Activated B cell treated with CpG ODN at 0.5 μM for 24 hours (primary cell): ENCODE results near the gene RCAN1. TPM values are rescaled to one million over a fixed set of nuclear protein-coding genes. Genes with fewer than 3 reads are reported as not detected.
"Not testable (repeated sequence)": the region's sequence is repeated elsewhere in the genome, so short reads cannot be mapped to it uniquely, and the experiment has no call there.

Experiments
- ATAC-seq: fragments of 200-7000 bp; cut with Tn5 transposase; one replicate; pipeline ENCODE4 v1.10.0; 2021; ENCODE audit warnings: low read depth, mild to moderate bottlenecking, moderate library complexity
- CTCF ChIA-PET: fragments of 350-600 bp; sonication (Branson Sonifier 250); formaldehyde crosslinking; loops from one replicate; lab custom pipeline; 2021; ENCODE audit warnings: antibody characterized with exemption; lab: Charles Lee
- POLR2A ChIA-PET: fragments of 350-600 bp; sonication (Branson Sonifier 250); formaldehyde crosslinking; loops from one replicate; lab custom pipeline; 2021; ENCODE audit warnings: antibody characterized with exemption; lab: Charles Lee
- DNase-seq: peaks from one replicate; pipeline ENCODE4 v3.0.0; 2022
- H3K27ac Mint-ChIP-seq: one replicate; pipeline ENCODE4 v1.8.0; 2020; ENCODE audit warnings: mixed read lengths
- H3K27me3 Mint-ChIP-seq: one replicate; pipeline ENCODE4 v1.8.0; 2021; ENCODE audit warnings: mixed read lengths
- H3K36me3 Mint-ChIP-seq: one replicate; pipeline ENCODE4 v1.8.0; 2021; ENCODE audit warnings: low read depth, mixed read lengths
- H3K4me1 Mint-ChIP-seq: one replicate; pipeline ENCODE4 v1.8.0; 2021; ENCODE audit warnings: mixed read lengths
- H3K4me3 Mint-ChIP-seq: one replicate; pipeline ENCODE4 v1.8.0; 2020; ENCODE audit warnings: mild to moderate bottlenecking, mixed read lengths
- H3K9me3 Mint-ChIP-seq: one replicate; pipeline ENCODE4 v1.8.0; 2020; ENCODE audit warnings: mixed read lengths
- intact Hi-C: fragments of 100-400 bp; cut with micrococcal nuclease; formaldehyde crosslinking; loops from one replicate; pipeline ENCODE4 v1.15.1; 2024
- total RNA-seq: library from RNA; stranded (reverse); gene quantifications from 2 replicates; pipeline ENCODE4 v1.2.3, GENCODE V29; 2022
- TF ChIP-seq, protein P1 (sequence below): fragments of 200-600 bp; IDR thresholded peaks from one replicate; pipeline ENCODE4 v1.8.0; 2022; ENCODE audit warnings: antibody characterized with exemption, mild to moderate bottlenecking

Gene RCAN1
- total RNA-seq, 1 donor from 2014 or later: 5.8 TPM

- CTCF ChIA-PET: no interaction called here
- no peak overlapping the region for H3K27ac Mint-ChIP-seq
- peaks cover 26% of the 10 kb centered on the region for H3K9me3 Mint-ChIP-seq
- intact Hi-C loops: no loop called here
- POLR2A ChIA-PET: no interaction called here
- no peak for DNase-seq
- no peak for ATAC-seq
- no peak overlapping the region for H3K4me3 Mint-ChIP-seq
- H3K4me1 Mint-ChIP-seq: no peaks in the 10 kb centered on the region
- H3K27me3 Mint-ChIP-seq: peaks cover 10% of the 10 kb centered on the region
- TF ChIP-seq, protein P1, sequence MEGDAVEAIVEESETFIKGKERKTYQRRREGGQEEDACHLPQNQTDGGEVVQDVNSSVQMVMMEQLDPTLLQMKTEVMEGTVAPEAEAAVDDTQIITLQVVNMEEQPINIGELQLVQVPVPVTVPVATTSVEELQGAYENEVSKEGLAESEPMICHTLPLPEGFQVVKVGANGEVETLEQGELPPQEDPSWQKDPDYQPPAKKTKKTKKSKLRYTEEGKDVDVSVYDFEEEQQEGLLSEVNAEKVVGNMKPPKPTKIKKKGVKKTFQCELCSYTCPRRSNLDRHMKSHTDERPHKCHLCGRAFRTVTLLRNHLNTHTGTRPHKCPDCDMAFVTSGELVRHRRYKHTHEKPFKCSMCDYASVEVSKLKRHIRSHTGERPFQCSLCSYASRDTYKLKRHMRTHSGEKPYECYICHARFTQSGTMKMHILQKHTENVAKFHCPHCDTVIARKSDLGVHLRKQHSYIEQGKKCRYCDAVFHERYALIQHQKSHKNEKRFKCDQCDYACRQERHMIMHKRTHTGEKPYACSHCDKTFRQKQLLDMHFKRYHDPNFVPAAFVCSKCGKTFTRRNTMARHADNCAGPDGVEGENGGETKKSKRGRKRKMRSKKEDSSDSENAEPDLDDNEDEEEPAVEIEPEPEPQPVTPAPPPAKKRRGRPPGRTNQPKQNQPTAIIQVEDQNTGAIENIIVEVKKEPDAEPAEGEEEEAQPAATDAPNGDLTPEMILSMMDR: no peak
- H3K36me3 Mint-ChIP-seq: no peaks in the 10 kb centered on the region
These were observed 116.3 kb downstream of the RCAN1 start for GRCh38 chr21:34498623-34499022.

- H3K9me3 Mint-ChIP-seq, DNase-seq, H3K27ac Mint-ChIP-seq, H3K4me3 Mint-ChIP-seq, H3K36me3 Mint-ChIP-seq, ATAC-seq, intact Hi-C loops, CTCF ChIA-PET, POLR2A ChIA-PET, H3K27me3 Mint-ChIP-seq, H3K4me1 Mint-ChIP-seq: not testable (repeated sequence)
These were observed 131.1 kb downstream of the RCAN1 start for GRCh38 chr21:34483854-34484253.

DNA sequence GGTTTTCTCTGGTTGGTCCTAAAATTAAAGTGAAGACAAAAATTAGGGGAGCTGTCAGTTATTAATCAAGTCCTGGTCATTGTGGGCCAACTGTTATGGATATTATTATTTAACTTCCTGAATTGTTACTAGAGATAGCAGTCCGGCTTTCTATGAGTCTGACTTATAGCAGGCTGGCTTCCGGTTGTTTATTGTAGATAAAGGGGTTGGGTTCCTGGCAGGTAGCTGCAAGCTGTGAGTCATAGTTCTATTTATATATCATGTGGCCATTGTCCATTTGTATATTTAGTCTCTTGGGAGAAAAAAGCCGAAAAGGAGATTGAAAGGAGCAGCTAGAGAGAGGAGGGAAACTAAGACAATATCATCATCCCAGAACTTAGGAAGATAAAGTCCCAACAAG, 131.5 kb downstream of the RCAN1 start:
- H3K36me3 Mint-ChIP-seq, H3K4me1 Mint-ChIP-seq, H3K9me3 Mint-ChIP-seq, H3K27me3 Mint-ChIP-seq, H3K27ac Mint-ChIP-seq, DNase-seq, ATAC-seq, CTCF ChIA-PET, POLR2A ChIA-PET, intact Hi-C loops, H3K4me3 Mint-ChIP-seq: not testable (repeated sequence)

DNA sequence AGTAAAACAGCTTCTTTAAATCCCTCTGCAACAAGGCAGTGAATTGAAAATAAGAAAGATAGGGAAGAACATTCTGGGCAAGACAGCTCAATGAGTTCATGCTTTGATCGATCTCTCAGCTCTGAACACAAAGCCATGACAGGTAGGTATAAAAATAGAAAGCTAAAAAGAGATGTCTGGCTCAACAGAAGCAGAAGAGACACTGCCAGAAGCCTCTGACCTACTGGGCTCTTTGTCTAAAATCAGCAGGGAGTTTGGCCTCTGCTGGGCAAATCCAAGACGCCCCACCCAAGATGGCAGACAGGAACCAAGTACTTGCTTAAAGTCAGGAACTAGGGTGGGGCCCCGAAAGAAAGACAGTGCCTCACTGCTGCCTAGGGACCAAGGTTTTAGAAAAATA, 147.6 kb downstream of the RCAN1 start:
- CTCF ChIA-PET, H3K27ac Mint-ChIP-seq, intact Hi-C loops, H3K4me1 Mint-ChIP-seq, H3K36me3 Mint-ChIP-seq, H3K4me3 Mint-ChIP-seq, POLR2A ChIA-PET, H3K27me3 Mint-ChIP-seq, DNase-seq, ATAC-seq, H3K9me3 Mint-ChIP-seq: not testable (repeated sequence)

Other genes with a start within 250 kb of the RCAN1 start
- gene SMIM11, start 239.6 kb downstream of the RCAN1 start, total RNA-seq: 3.8 and 4.3 TPM in 2 replicates
- not detected in 2 replicates for gene SMIM34, start 191.2 kb downstream of the RCAN1 start, total RNA-seq
- 0.10 TPM in 1 of 2 replicates, not detected in the other for gene KCNE1, start 102.9 kb downstream of the RCAN1 start, total RNA-seq
- gene CLIC6, start 53.9 kb upstream of the RCAN1 start, total RNA-seq: not detected in 2 replicates